ENCODE data around the gene GMEB2.
"Not testable (repeated sequence)": the region's sequence is repeated elsewhere in the genome, so short reads cannot be mapped to it uniquely, and the experiment has no call there.

GRCh38 chr20:63613863-63614594, 12.9 kb downstream of the GMEB2 start:
- TF ChIP-seq CTCF (IDR thresholded peaks at IDR 0.05), result peak; percentile 48
- not testable (repeated sequence) for TF ChIP-seq ZFX (IDR thresholded peaks at IDR 0.05; ENCODE audit: borderline replicate concordance)

All from 22Rv1 (cell line).